Ovary (tissue), 9 donors: Measurements from ENCODE around the gene TGFBR2. TPM values are rescaled to one million over a fixed set of nuclear protein-coding genes. Genes with fewer than 3 reads are reported as not detected.

ENCODE experiments used
- DNase-seq, 5 donors: peaks; one replicate each; pipeline ENCODE4 v3.0.0-alpha.2; 2019 to 2020
- H3K27ac ChIP-seq, 2 donors: fragments of 200-600 bp; one replicate each; pipeline versions ENCODE4 v1.5.1 to v1.8.0; 2019 to 2022
- H3K27me3 ChIP-seq: fragments of 200-600 bp; one replicate; pipeline ENCODE4 v1.8.0; 2022
- H3K36me3 ChIP-seq: fragments of 200-600 bp; sonication (generic); one replicate; pipeline ENCODE4 v1.5.1; 2019
- H3K4me1 ChIP-seq: one replicate; pipeline ENCODE4 v1.8.1; 2013; ENCODE audit warnings: mild to moderate bottlenecking, moderate library complexity; ENCODE audit not compliant: insufficient read depth
- H3K4me3 ChIP-seq: fragments of 200-600 bp; sonication (generic); one replicate; pipeline ENCODE4 v1.5.1; 2017
- H3K9me3 ChIP-seq, 2 donors: fragments of 200-600 bp in 1 of 2; sonication (generic) in 1 of 2; one replicate each; pipeline versions ENCODE4 v1.5.1 to v1.8.1; 2013 to 2019; ENCODE audit warnings: mild to moderate bottlenecking in 1 of 2, moderate library complexity in 1 of 2
- CTCF ChIP-seq, 3 donors: fragments of 450-650 bp in 2 of 3; fragments of 200-600 bp in 1 of 3; IDR thresholded peaks; one replicate each; pipeline versions ENCODE4 v1.5.1 to v1.8.0; 2016 to 2022; ENCODE audit warnings: antibody characterized with exemption in 3 of 3, mild to moderate bottlenecking in 1 of 3
- EP300 ChIP-seq: sonication (generic); formaldehyde crosslinking; IDR thresholded peaks from one replicate; pipeline ENCODE4 v1.6.1; 2017; ENCODE audit warnings: antibody characterized with exemption
- POLR2A ChIP-seq: fragments of 450-650 bp; IDR thresholded peaks from one replicate; pipeline ENCODE4 v1.6.1; 2017; ENCODE audit warnings: antibody characterized with exemption, mild to moderate bottlenecking, moderate library complexity
- WGBS, 3 donors: extraction: QIAGEN DNeasy Blood & Tissue Kit in 1 of 3; methylation state at CpG; one replicate each; pipeline versions ENCODE4 v1.1.5 to v1.1.7; 2013 to 2017; 5-methylcytosine and 5-hydroxymethylcytosine counted together
- intact Hi-C, 4 donors: fragments of 100-400 bp; cut with DNase I; formaldehyde crosslinking; loops; one replicate each; pipeline versions ENCODE4 v1.11.0 to v1.15.1; 2022 to 2023
- polyA plus RNA-seq, 2 donors: library from polyadenylated mRNA; stranded (reverse); fragments of 200-250 nt in 1 of 2; fragments of 350-450 nt in 1 of 2; fragmentation: Illumina TruSeq in 1 of 2; extraction: RNeasy Lipid Tissue Mini Kit (QIAGEN cat#74804) in 1 of 2; gene quantifications; one replicate each; pipeline ENCODE4 v1.2.3, GENCODE V29; 2013 to 2014
- total RNA-seq, 7 donors: library from RNA; depleted of rRNA in 2 of 7; stranded (reverse); fragments of >200 nt in 2 of 7; fragmentation: NEBNext Ultra II Directional in 3 of 7; extraction: Animal tissue kit (Norgen Biotek cat#: 25700) in 3 of 7; gene quantifications; one replicate each; pipeline versions ENCODE4 v1.1.0 to v1.2.4, GENCODE V29; 2016 to 2023
- donor health status: DM: no; HTN: no; CAD: no; lungs with moderate emphysema.
- donor health status: DM: no; HTN: no; CAD: no.
- donor health status: Bipolar disorder and iron deficiency.
- donor health status: DM: yes; HTN: yes; CAD: no.
- donor health status: DM: no; HTN: no; CAD: no.
- donor health status: DM: yes; HTN: yes; CAD: no.

The TGFBR2 gene
- total and polyA plus RNA-seq, 9 donors: 26.8 to 158 (median 53.8) TPM

GRCh38 chr3:30730967-30731366, 124.6 kb downstream of the TGFBR2 start:
- no peaks in the 10 kb centered on the region for H3K36me3 ChIP-seq
- WGBS, 3 donors: 94 to 95% (median 95%) methylated on average over 3 of the region's 3 CpGs
- DNase-seq: no peak
- no peaks in the 10 kb centered on the region for H3K27me3 ChIP-seq
- TF ChIP-seq EP300 (no peak), CTCF (IDR thresholded peaks at IDR 0.05) (no peak), POLR2A (no peak)
- no peaks in the 10 kb centered on the region for H3K4me1 ChIP-seq
- H3K27ac ChIP-seq: no peak overlapping the region
- H3K4me3 ChIP-seq: no peak overlapping the region
- H3K9me3 ChIP-seq: no peaks in the 10 kb centered on the region
- intact Hi-C loops: no loop called here

GRCh38 chr3:30733209-30733608, 126.8 kb downstream of the TGFBR2 start:
- WGBS, 3 donors: 29 to 50% (median 36%) methylated on average over 1 of the region's 1 CpG
- intact Hi-C loops: no loop called here
- TF ChIP-seq POLR2A (no peak), CTCF (IDR thresholded peaks at IDR 0.05) (no peak), EP300 (no peak)
- DNase-seq: no peak
- Histone ChIP-seq H3K27ac (no peak overlapping the region), H3K4me1 (no peaks in the 10 kb centered on the region), H3K9me3 (no peaks in the 10 kb centered on the region), H3K27me3 (no peaks in the 10 kb centered on the region), H3K36me3 (no peaks in the 10 kb centered on the region), H3K4me3 (no peak overlapping the region)

- Histone ChIP-seq H3K27ac (no peak overlapping the region), H3K4me1 (no peaks in the 10 kb centered on the region), H3K27me3 (no peaks in the 10 kb centered on the region), H3K36me3 (no peaks in the 10 kb centered on the region), H3K4me3 (no peak overlapping the region), H3K9me3 (no peaks in the 10 kb centered on the region)
- intact Hi-C loops: no loop called here
- no peak for DNase-seq
- 74 to 85% (median 75%) methylated on average over 2 of the region's 2 CpGs for WGBS, 3 donors
- TF ChIP-seq POLR2A (no peak), CTCF (IDR thresholded peaks at IDR 0.05) (no peak), EP300 (no peak)
Measured at GRCh38 chr3:30733696-30734095, 127.3 kb downstream of the TGFBR2 start.

GRCh38 chr3:30737743-30738499, 131.5 kb downstream of the TGFBR2 start:
- intact Hi-C loops: no loop called here
- TF ChIP-seq POLR2A: no peak
- TF ChIP-seq EP300: no peak
- no peak for TF ChIP-seq CTCF (IDR thresholded peaks at IDR 0.05)
- WGBS, 3 donors: 86 to 93% (median 87%) methylated on average over 3 of the region's 3 CpGs
- Histone ChIP-seq H3K27ac (no peak overlapping the region), H3K9me3 (no peaks in the 10 kb centered on the region), H3K36me3 (no peaks in the 10 kb centered on the region), H3K4me3 (no peak overlapping the region), H3K4me1 (no peaks in the 10 kb centered on the region), H3K27me3 (no peaks in the 10 kb centered on the region)
- no peak for DNase-seq
